Memory B cell (primary cell): ENCODE results near the gene GPC6.

ENCODE experiments used
- ATAC-seq: fragments of 150-1000 bp; cut with Tn5 transposase; 2 replicates; pipeline ENCODE4 v1.10.0; 2021; ENCODE audit warnings: low read depth, mild to moderate bottlenecking, moderate library complexity
- DNase-seq, 2 donors: peaks; one replicate each; pipeline ENCODE4 v3.0.0; 2022; ENCODE audit warnings: low spot score in 2 of 2
- H3K27ac Mint-ChIP-seq: one replicate; pipeline ENCODE4 v1.8.0; 2022; ENCODE audit warnings: mild to moderate bottlenecking, moderate library complexity, mixed read lengths
- H3K27me3 Mint-ChIP-seq: one replicate; pipeline ENCODE4 v1.8.0; 2022; ENCODE audit warnings: mixed read lengths
- H3K36me3 Mint-ChIP-seq: one replicate; pipeline ENCODE4 v1.8.0; 2022; ENCODE audit warnings: mild to moderate bottlenecking, mixed read lengths
- H3K4me1 Mint-ChIP-seq: one replicate; pipeline ENCODE4 v1.8.0; 2022; ENCODE audit warnings: mixed read lengths
- H3K4me3 Mint-ChIP-seq: one replicate; pipeline ENCODE4 v1.8.0; 2022; ENCODE audit warnings: mild to moderate bottlenecking, moderate library complexity, mixed read lengths
- H3K9me3 Mint-ChIP-seq: one replicate; pipeline ENCODE4 v1.8.0; 2022; ENCODE audit warnings: mixed read lengths

Gene GPC6

DNA sequence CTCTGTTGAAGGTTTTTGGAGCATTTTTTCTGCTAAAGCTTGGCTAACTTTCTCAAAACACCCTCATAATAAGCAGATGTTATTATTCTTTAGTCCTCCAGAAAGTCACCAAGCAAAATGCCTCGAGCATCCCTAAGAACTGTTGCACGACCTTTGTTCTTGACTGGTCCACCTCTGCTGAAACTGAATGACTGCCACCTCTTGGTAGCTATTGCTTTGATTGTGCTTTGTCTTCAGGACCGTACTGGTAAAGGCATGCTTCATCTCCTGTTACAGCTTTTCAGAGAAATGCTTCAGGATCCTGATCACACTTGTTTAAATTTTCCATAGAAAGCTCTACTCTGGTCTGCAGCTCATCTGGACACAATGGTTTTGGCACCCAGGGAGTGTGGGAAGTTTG, 998.1 kb downstream of the GPC6 start:
- no peaks in the 10 kb centered on the region for H3K4me1 Mint-ChIP-seq
- no peaks in the 10 kb centered on the region for H3K27me3 Mint-ChIP-seq
- DNase-seq (no peak), ATAC-seq (no peak)
- no peak overlapping the region for H3K4me3 Mint-ChIP-seq
- no peak overlapping the region for H3K27ac Mint-ChIP-seq
- no peaks in the 10 kb centered on the region for H3K36me3 Mint-ChIP-seq
- no peaks in the 10 kb centered on the region for H3K9me3 Mint-ChIP-seq

DNA sequence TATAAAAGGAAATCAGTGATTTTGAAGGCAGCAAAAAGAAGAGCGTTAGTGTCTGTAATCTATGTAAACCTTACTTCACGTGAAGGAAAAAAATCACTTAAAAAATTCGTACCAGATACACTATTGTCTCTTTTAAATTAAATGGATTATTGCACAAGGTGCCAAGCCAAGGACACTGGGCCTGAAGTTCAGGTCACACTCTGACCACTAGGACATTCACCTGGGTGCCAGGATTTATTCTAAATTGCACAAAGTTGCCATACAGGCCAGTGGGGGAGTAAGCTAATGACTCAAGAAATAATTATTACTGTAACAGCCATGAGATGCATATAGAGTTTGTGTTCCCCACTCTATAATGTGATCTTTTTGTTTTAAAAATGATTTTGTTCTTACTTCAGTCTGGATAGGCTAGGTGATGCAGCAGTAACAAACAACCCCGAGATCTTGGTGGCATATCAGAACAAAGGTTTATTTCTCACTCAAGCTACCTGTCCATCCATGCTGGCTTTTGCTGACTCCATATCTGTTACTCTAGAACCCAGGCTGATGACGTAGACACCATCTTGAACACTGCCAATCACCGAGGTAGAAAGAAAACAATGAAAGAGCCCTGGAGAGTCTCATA, 1000.8 kb downstream of the GPC6 start:
- ATAC-seq (no peak), DNase-seq (no peak)
- Mint-ChIP-seq H3K4me3 (no peak overlapping the region), H3K27me3 (no peaks in the 10 kb centered on the region), H3K9me3 (no peaks in the 10 kb centered on the region), H3K4me1 (no peaks in the 10 kb centered on the region), H3K36me3 (no peaks in the 10 kb centered on the region), H3K27ac (no peak overlapping the region)

DNA sequence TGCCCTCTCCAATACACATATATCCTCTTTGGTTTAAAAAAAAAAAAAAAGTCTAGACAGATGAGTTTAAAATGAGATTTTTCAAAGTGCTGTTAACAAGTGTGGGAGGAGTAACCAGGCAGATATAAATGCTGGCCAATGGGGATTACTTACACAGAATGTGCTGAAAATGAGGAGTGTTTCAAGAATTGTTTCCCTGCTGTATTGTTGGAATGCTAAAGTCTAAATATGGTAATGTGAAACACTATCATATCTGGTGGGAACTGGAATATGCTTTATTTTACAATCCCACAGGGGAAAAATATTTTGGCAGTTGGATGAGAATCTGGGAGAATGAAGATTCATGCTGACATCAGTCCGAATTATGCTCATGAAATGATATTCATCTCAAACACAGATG, 1002.2 kb downstream of the GPC6 start:
- Mint-ChIP-seq H3K4me1 (no peaks in the 10 kb centered on the region), H3K9me3 (no peaks in the 10 kb centered on the region), H3K27ac (no peak overlapping the region), H3K36me3 (no peaks in the 10 kb centered on the region), H3K4me3 (no peak overlapping the region), H3K27me3 (no peaks in the 10 kb centered on the region)
- DNase-seq: no peak
- no peak for ATAC-seq

DNA sequence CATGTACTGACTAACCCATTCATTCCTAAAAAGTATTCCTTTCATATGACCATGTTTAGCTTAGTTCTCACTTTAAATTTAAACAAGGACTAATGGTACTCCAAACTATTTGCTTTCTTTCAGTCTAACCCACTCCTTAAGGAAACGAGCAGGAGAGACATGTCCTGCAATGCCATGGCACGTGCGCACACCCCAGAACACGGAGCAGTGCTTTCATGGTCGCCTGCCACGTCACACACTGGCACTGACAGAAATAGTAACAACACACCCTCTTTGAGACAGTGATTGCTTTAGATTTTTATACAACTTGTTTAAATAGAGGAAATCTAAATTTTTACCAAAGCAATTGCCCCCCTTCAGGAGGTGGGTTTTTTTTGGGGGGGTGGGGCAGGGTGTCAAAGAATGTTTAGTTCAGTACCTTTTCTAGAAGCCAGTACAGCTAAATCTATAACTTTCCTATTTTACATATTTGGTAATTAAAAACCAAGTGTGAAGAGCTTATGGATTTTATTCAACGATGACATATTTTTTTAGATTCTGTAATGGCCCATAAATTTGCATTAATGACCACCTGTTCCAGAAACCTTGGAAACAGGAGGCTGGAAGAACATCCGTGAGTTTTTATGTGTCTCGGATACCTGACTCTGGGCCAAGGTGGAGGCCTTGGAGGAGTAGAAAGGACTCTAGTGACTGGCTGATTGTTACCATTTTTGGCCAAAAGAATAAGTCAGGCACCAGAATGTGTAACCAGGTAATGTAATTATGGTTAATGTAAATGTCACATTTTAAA, 1005.7 kb downstream of the GPC6 start:
- Mint-ChIP-seq H3K27me3 (no peaks in the 10 kb centered on the region), H3K36me3 (no peaks in the 10 kb centered on the region), H3K27ac (no peak overlapping the region), H3K4me1 (no peaks in the 10 kb centered on the region), H3K9me3 (no peaks in the 10 kb centered on the region), H3K4me3 (no peak overlapping the region)
- DNase-seq (no peak), ATAC-seq (no peak)

DNA sequence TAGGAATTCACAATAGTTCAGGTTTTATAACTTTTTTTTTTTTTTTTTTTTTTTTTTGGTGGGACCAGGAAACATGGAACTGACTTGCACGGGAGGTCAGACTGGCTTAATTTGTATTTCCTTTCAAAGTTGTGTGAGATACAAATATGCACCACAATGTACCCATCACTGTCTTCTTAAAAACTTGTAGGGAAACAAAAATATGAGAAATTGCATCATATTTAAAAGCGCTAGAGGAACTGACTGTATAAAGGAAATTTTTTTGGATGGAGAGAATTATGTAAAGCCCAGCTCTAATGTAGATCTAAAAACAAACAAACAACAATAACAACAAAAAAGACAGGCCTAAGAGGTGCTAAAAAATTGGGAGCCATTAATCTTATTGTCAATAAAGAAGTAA, 1006.3 kb downstream of the GPC6 start:
- ATAC-seq: no peak
- Mint-ChIP-seq H3K27ac (no peak overlapping the region), H3K4me1 (no peaks in the 10 kb centered on the region), H3K36me3 (no peaks in the 10 kb centered on the region), H3K27me3 (no peaks in the 10 kb centered on the region), H3K4me3 (no peak overlapping the region), H3K9me3 (no peaks in the 10 kb centered on the region)
- no peak for DNase-seq

DNA sequence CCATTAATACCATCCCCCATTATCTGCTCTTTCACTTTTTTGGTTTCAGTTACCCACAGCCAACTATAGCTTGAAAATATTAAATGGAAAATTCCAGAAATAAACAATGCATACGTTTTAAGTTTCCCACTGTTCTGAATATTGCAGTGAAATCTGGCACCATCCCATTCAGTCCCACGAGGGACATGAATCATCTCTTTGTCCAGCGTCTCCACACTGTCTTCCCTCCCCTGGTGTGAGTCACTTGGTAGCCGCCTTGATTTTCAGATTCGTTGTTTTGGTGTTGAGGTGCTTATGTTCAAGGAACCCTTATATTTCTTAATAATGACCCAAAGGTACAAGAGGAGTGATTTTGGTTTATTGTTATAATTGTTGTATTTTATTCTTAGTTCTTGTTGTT, 1006.8 kb downstream of the GPC6 start:
- H3K36me3 Mint-ChIP-seq: no peaks in the 10 kb centered on the region
- DNase-seq (no peak), ATAC-seq (no peak)
- no peaks in the 10 kb centered on the region for H3K4me1 Mint-ChIP-seq
- H3K4me3 Mint-ChIP-seq: no peak overlapping the region
- H3K27ac Mint-ChIP-seq: no peak overlapping the region
- H3K9me3 Mint-ChIP-seq: no peaks in the 10 kb centered on the region
- no peaks in the 10 kb centered on the region for H3K27me3 Mint-ChIP-seq

DNA sequence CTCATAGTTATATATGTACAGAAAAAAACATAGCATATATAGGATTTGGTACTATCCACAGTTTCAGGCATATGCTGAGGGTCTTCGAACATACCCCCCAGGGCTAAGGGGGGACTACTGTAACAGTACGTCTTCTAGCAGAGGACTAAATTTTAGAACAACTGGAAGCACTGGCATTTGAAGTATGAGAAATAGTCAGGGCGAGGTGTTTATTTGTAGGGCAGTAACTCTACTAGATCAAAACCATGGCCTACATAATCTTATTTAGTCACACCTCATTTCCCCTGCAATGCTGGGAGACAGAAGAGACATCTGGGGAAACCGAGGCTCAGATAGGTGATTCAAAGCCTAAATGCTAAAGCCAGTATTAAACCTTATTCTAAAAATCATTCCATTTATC, 1007.2 kb downstream of the GPC6 start:
- H3K27me3 Mint-ChIP-seq: no peaks in the 10 kb centered on the region
- H3K9me3 Mint-ChIP-seq: peaks cover 3% of the 10 kb centered on the region
- ATAC-seq: no peak
- DNase-seq: no peak
- peaks cover 3% of the 10 kb centered on the region for H3K4me1 Mint-ChIP-seq
- H3K4me3 Mint-ChIP-seq: no peak overlapping the region
- H3K27ac Mint-ChIP-seq: no peak overlapping the region
- H3K36me3 Mint-ChIP-seq: no peaks in the 10 kb centered on the region

DNA sequence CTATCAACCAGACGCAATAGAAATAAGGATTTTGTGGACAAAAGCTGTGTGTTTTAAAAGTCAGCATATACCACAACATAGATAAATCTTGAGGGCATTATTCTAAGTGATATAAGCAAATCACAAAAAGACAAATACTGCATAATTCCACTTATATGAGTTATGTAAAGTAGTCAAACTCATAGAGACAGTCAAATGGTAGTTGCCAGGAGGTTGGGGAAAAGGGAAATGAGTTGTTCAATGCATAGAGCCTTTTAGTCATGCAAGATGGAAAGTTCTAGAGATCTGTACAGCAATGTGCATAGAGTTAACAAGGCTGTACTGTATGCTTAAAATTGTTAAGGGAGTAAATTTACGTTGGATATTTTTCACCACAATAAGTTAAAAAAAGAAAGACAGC, 1008.1 kb downstream of the GPC6 start:
- Mint-ChIP-seq H3K27ac (no peak overlapping the region), H3K9me3 (peaks cover 3% of the 10 kb centered on the region), H3K4me1 (peaks cover 3% of the 10 kb centered on the region), H3K27me3 (no peaks in the 10 kb centered on the region), H3K36me3 (no peaks in the 10 kb centered on the region), H3K4me3 (no peak overlapping the region)
- ATAC-seq: no peak
- no peak for DNase-seq

DNA sequence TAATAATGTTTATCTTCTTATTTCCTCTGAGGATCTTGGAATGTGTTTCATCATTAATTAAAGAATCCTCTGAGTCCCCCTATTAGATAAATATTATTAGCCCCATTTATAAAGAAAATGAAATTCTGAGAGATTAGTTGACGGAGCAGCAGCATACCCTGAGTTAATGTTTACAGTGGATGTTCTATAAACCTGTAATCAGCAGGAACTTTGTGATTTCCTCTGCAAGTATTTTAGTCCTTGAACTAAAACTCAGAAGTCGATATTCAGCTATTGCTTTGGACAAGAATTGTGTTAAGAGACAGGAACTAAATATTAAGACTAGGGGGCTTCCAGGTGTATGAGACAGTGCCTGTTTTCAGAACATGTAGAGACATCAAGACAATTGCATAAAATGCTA, 1009.5 kb downstream of the GPC6 start:
- peaks cover 3% of the 10 kb centered on the region for H3K9me3 Mint-ChIP-seq
- H3K27me3 Mint-ChIP-seq: no peaks in the 10 kb centered on the region
- H3K27ac Mint-ChIP-seq: no peak overlapping the region
- ATAC-seq (no peak), DNase-seq (no peak)
- H3K36me3 Mint-ChIP-seq: no peaks in the 10 kb centered on the region
- no peak overlapping the region for H3K4me3 Mint-ChIP-seq
- peaks cover 3% of the 10 kb centered on the region for H3K4me1 Mint-ChIP-seq

DNA sequence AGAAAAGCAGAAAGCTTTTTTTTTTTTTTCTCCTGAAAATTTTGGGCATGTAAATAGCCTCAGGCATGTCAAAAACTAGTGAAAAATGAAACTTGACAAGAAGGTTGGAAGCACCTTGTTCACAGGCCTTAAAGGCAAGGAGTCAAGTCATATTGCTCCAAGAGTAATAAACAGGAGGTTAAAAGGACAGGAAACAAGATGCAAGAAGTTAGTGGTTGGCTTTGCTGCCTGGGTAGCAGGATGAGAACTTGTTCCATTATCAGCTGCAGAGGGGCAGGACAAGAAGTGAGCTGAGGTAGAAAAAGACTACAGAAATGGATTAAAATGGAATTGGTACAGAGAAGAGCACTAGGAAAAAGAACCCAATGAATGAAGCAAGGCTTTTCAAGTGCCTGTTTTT, 1010.3 kb downstream of the GPC6 start:
- no peaks in the 10 kb centered on the region for H3K36me3 Mint-ChIP-seq
- no peak overlapping the region for H3K27ac Mint-ChIP-seq
- H3K27me3 Mint-ChIP-seq: no peaks in the 10 kb centered on the region
- DNase-seq (no peak), ATAC-seq (no peak)
- no peak overlapping the region for H3K4me3 Mint-ChIP-seq
- H3K9me3 Mint-ChIP-seq: peaks cover 3% of the 10 kb centered on the region
- H3K4me1 Mint-ChIP-seq: peaks cover 3% of the 10 kb centered on the region

DNA sequence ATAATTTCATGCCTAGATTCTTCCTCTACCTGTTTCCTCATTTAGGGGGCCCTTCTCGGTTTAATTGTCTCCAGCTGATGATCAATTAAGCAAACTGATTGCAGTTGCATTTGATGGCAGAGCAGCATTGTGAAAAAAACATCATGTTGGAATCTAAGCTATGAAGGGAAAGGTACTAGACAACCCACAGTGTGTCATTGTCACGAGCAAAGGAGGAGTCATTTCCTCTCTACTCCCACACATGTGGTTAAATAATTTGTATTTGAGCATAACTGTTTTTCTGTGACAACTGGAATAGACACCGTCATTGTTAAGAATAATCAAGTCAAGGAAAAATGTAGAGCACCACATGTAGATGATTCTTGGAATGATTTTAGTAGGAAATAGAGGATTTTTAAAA, 1012.5 kb downstream of the GPC6 start:
- no peak overlapping the region for H3K27ac Mint-ChIP-seq
- H3K4me1 Mint-ChIP-seq: peaks cover 3% of the 10 kb centered on the region
- H3K9me3 Mint-ChIP-seq: peaks cover 3% of the 10 kb centered on the region
- no peaks in the 10 kb centered on the region for H3K27me3 Mint-ChIP-seq
- DNase-seq (no peak), ATAC-seq (no peak)
- no peaks in the 10 kb centered on the region for H3K36me3 Mint-ChIP-seq
- no peak overlapping the region for H3K4me3 Mint-ChIP-seq

DNA sequence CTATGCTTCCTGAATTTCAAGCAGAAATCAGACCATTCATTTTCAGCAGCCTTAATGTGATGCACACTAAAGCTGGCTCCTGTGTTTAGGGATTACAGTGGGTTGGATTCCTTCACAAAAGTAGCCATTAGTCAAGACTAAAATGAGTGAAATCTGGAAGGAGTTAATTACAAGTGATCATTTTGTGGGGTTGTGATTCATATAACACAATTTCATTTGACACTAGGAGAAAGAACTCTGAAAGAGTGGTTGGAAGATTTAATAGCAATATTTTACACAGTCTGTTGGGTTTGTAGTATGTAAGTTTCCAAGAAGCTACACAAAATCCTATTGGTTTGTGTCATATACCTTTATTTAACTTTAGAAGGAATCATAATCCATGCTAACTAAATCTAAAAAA, 1015.9 kb downstream of the GPC6 start:
- Mint-ChIP-seq H3K4me3 (no peak overlapping the region), H3K9me3 (peaks cover 3% of the 10 kb centered on the region)

DNA sequence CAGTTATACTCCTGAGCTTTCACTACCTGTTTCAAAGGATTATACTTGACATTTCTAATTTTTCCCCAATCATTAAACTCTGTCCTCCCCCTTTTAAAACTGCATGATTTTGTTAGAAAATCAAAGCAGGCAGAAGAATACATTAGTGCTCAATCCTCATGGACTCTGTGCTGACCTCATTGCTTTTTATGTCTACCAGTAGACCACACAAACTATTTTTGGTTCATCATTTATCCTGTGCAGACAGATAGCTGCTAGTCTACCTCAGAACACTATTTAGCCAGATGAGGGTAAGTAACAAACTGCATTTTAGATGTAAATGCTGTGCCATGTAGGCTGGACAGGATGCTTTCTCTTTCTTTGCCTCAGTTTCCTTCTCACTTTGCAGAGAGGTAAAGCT, 1016.9 kb downstream of the GPC6 start:
- Mint-ChIP-seq H3K27ac (no peak overlapping the region), H3K27me3 (no peaks in the 10 kb centered on the region), H3K9me3 (peaks cover 2% of the 10 kb centered on the region), H3K4me3 (no peak overlapping the region), H3K4me1 (peaks cover 2% of the 10 kb centered on the region), H3K36me3 (no peaks in the 10 kb centered on the region)
- ATAC-seq (no peak), DNase-seq (no peak)

More for the DNA sequence above, 1015.9 kb downstream of the GPC6 start:
- Mint-ChIP-seq H3K36me3 (no peaks in the 10 kb centered on the region), H3K27ac (no peak overlapping the region), H3K4me1 (peaks cover 3% of the 10 kb centered on the region), H3K27me3 (no peaks in the 10 kb centered on the region)
- no peak for DNase-seq
- no peak for ATAC-seq

DNA sequence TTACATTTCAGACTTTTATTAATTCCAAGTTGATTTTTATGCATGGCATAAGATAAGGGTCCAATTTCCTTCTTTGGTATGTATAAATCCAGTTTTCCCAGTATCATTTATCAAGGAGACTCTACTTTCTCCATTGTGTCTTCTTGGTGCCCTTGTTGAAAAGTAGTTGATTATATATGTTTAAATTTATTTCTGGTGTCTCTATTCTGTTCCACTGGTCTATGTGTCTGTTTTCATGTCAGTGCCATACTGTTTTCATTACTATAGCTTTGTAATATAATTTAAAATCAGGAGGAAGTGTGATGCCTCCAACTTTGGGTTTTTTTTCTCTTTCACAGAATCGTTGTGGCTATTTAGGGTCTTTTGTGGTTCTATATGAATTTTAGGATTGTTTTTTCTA, 1019.9 kb downstream of the GPC6 start:
- Mint-ChIP-seq H3K4me3 (no peak overlapping the region), H3K9me3 (no peaks in the 10 kb centered on the region), H3K27ac (no peak overlapping the region)

DNA sequence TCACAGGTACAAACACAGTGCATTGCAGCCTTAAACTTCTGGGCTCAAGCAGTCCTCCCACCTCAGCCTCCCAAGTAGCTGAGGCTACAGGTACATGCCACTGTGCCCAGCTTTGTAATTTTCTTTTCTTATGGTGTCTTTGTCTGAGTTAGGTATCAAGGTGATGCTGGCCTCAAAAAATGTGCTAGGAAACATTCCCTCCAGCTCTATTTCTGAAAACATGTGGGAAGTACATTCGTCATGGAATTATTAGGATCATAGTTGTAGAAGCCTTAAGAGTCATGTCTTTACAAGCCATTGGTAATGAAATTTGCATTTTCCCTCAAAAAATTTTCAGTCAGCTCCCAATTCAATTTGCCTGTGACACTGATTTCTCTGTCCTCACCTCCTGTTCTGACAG, 1021.3 kb downstream of the GPC6 start:
- H3K4me1 Mint-ChIP-seq: no peaks in the 10 kb centered on the region
- no peaks in the 10 kb centered on the region for H3K9me3 Mint-ChIP-seq
- no peak overlapping the region for H3K4me3 Mint-ChIP-seq
- no peak for DNase-seq
- H3K27ac Mint-ChIP-seq: no peak overlapping the region
- no peaks in the 10 kb centered on the region for H3K36me3 Mint-ChIP-seq
- peaks cover 1% of the 10 kb centered on the region for H3K27me3 Mint-ChIP-seq
- ATAC-seq: no peak

More for the DNA sequence above, 1019.9 kb downstream of the GPC6 start:
- no peak for DNase-seq
- Mint-ChIP-seq H3K27me3 (peaks cover 1% of the 10 kb centered on the region), H3K36me3 (no peaks in the 10 kb centered on the region), H3K4me1 (no peaks in the 10 kb centered on the region)
- ATAC-seq: no peak
